ENCODE results near the gene FBXO2. TPM values are rescaled to one million over a fixed set of nuclear protein-coding genes. Genes with fewer than 3 reads are reported as not detected.

Gene FBXO2
- total and polyA plus RNA-seq, 9 of the 15 experiments (the other 6 are each of a cell fraction or from before 2014, with no cell fraction given), result 0.04 to 1.9 (median 0.27) TPM

- TF ChIP-seq ATF6 (CRISPR knock-in tag; IDR thresholded peaks at IDR 0.05) (no peak), MECOM (CRISPR knock-in tag; IDR thresholded peaks at IDR 0.05) (no peak), STAT6 (CRISPR knock-in tag; IDR thresholded peaks at IDR 0.05) (no peak), SP2 (IDR thresholded peaks at IDR 0.05; ENCODE audit: extremely low read depth, low read depth, low read length, poor library complexity, severe bottlenecking) (no peak), NCOA2 (IDR thresholded peaks at IDR 0.05; ENCODE audit: partially characterized antibody in 2 of 2) (no peak), SLC30A9 (CRISPR knock-in tag; IDR thresholded peaks at IDR 0.05) (no peak), ZNF740 (CRISPR knock-in tag; IDR thresholded peaks at IDR 0.05) (no peak), ZNF740 (tag; IDR thresholded peaks at IDR 0.05) (no peak), MCM2 (IDR thresholded peaks at IDR 0.05; ENCODE audit: low read depth) (no peak), SUPT5H (IDR thresholded peaks at IDR 0.05) (no peak), TAL1 (IDR thresholded peaks at IDR 0.05) (peak; percentile 83), ZBTB17 (CRISPR knock-in tag; IDR thresholded peaks at IDR 0.05) (no peak), U2AF2 (optimal IDR thresholded peaks at IDR 0.05; ENCODE audit: low read depth, low read length) (no peak), DEAF1 (CRISPR knock-in tag; IDR thresholded peaks at IDR 0.05) (no peak), ATF7 (IDR thresholded peaks at IDR 0.05) (peak; percentile 42; the same call in 1 of the 2 replicates), RBM22 (IDR thresholded peaks at IDR 0.05; ENCODE audit: low read depth, low read length, poor library complexity, severe bottlenecking) (no peak), ZEB2 (IDR thresholded peaks at IDR 0.05) (peak; percentile 50; the same call in 1 of the 2 replicates), NFXL1 (CRISPR knock-in tag; IDR thresholded peaks at IDR 0.05) (no peak), THAP7 (CRISPR knock-in tag; IDR thresholded peaks at IDR 0.05) (no peak), ZNF239 (CRISPR knock-in tag; IDR thresholded peaks at IDR 0.05) (no peak), PHF8 (IDR thresholded peaks at IDR 0.05; ENCODE audit: borderline replicate concordance, low read length) (no peak), ZNF197 (CRISPR knock-in tag; IDR thresholded peaks at IDR 0.05; ENCODE audit: low read depth) (no peak)
Measured at GRCh38 chr1:11697188-11697892, 43.1 kb upstream of the FBXO2 start (continued).

Measured in K562 (cell line).